ENCODE measurements around the gene JARID2.

DNA sequence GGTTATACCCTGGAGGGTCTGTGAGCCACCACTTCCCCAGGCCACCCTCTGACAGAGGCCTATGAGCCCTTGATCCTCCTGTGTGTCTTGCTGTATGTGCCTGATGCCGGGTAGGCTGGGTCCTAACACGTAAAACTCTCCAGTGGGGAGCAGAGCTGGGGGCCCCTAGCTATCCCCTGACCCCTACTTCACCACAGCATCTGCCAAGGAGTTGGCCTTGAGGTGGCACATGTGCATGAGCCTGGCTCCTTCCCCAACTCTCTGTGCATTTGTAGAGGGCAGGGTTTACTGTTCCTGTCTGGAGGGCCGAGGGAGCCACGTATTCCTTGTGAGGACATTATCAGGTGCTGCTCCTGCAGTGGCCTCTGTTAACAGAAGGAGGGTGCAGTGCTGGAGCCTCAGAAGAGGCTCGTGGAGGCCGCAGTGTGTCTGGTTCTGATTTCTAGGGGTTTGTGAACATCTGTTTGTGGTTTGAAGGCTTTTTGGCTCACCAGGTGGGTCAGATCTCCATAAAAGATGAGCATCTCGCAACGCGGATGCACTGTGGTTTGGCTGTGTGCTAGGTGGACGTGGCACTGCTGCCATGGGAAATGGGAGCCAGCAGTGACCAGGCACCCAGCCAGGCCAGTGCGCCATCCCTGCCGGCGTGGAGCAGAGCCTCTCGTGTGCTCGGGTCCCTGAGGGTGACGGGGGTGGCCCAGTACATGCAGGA lies 264.8 kb downstream of the JARID2 start:
- no peak for TF ChIP-seq POLR2A (IDR thresholded peaks at IDR 0.05)
- TF ChIP-seq, protein P1, sequence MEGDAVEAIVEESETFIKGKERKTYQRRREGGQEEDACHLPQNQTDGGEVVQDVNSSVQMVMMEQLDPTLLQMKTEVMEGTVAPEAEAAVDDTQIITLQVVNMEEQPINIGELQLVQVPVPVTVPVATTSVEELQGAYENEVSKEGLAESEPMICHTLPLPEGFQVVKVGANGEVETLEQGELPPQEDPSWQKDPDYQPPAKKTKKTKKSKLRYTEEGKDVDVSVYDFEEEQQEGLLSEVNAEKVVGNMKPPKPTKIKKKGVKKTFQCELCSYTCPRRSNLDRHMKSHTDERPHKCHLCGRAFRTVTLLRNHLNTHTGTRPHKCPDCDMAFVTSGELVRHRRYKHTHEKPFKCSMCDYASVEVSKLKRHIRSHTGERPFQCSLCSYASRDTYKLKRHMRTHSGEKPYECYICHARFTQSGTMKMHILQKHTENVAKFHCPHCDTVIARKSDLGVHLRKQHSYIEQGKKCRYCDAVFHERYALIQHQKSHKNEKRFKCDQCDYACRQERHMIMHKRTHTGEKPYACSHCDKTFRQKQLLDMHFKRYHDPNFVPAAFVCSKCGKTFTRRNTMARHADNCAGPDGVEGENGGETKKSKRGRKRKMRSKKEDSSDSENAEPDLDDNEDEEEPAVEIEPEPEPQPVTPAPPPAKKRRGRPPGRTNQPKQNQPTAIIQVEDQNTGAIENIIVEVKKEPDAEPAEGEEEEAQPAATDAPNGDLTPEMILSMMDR (IDR thresholded peaks at IDR 0.05): no peak

Data from heart left ventricle (tissue), 13 donors.